Endothelial cell of umbilical vein (primary cell): ENCODE results near the gene CHD9. TPM values are rescaled to one million over a fixed set of nuclear protein-coding genes. Genes with fewer than 3 reads are reported as not detected.

Source experiments
- BruUV-seq: library from RNA; stranded (reverse); fragments of 400-500 nt; replicated peaks from 2 replicates; lab custom pipeline; 2021; lab: Mats Ljungman, UMichigan
- CTCF ChIA-PET: fragments of 300-600, 350-600 bp; sonication (Branson Sonifier 250); formaldehyde crosslinking; loops from one replicate; lab custom pipeline; 2021; ENCODE audit warnings: antibody characterized with exemption, inconsistent platforms; lab: Charles Lee
- POLR2A ChIA-PET: fragments of 300-600, 350-600 bp; sonication (Branson Sonifier 250); formaldehyde crosslinking; loops from one replicate; lab custom pipeline; 2021; ENCODE audit warnings: antibody characterized with exemption, inconsistent platforms; lab: Charles Lee
- DNase-seq: peaks from one replicate; pipeline ENCODE4 v3.0.0-alpha.2; 2011; ENCODE audit warnings: low read depth, low spot score
- FAIRE-seq: peaks from 2 replicates; lab custom pipeline; 2011; peaks lifted over from hg19 to GRCh38; lab: Jason Lieb, UNC
- H2AFZ ChIP-seq: 2 replicates; pipeline ENCODE4 v1.6.0; 2012; ENCODE audit warnings: low read depth, low read length, control low read depth, inconsistent platforms
- H3K27ac ChIP-seq: 2 replicates; pipeline ENCODE4 v1.5.1; 2011; ENCODE audit warnings: low read depth, mild to moderate bottlenecking, control low read depth, low read length, moderate library complexity; ENCODE audit not compliant: insufficient read depth
- H3K27me3 ChIP-seq, 2 experiments: 2 replicates each; pipeline versions ENCODE4 v1.6.0 to v1.6.1; 2011; ENCODE audit warnings: low read length in 2 of 2, mixed read lengths in 1 of 2; ENCODE audit not compliant: control insufficient read depth in 2 of 2, insufficient read depth in 2 of 2
- H3K36me3 ChIP-seq, 2 experiments: 2 replicates in 1 of 2; 3 replicates in 1 of 2; pipeline ENCODE4 v1.5.1; 2011; ENCODE audit warnings: low read length in 2 of 2, mild to moderate bottlenecking in 1 of 2, moderate library complexity in 1 of 2; ENCODE audit not compliant: control insufficient read depth in 2 of 2, insufficient read depth in 2 of 2; ENCODE audit errors: extremely low read depth in 1 of 2
- H3K4me1 ChIP-seq: 3 replicates; pipeline ENCODE4 v1.5.1; 2011; ENCODE audit warnings: mild to moderate bottlenecking, low read length; ENCODE audit not compliant: control insufficient read depth, insufficient read depth; ENCODE audit errors: extremely low read depth
- H3K4me2 ChIP-seq: 2 replicates; pipeline ENCODE4 v1.6.1; 2011; ENCODE audit warnings: low read length, control low read depth, mixed read lengths; ENCODE audit not compliant: insufficient read depth
- H3K4me3 ChIP-seq, 3 experiments: fragments of 200-600 bp in 1 of 3; sonication (generic), shearing (Covaris generic) in 1 of 3; replicated peaks in 1 of 3; 2 replicates each; pipeline ENCODE4 v1.5.1; 2011 to 2016; ENCODE audit warnings: control low read depth in 3 of 3, low read length in 3 of 3, mild to moderate bottlenecking in 2 of 3, inconsistent platforms in 1 of 3, low read depth in 1 of 3, moderate library complexity in 1 of 3; ENCODE audit not compliant: insufficient read depth in 1 of 3
- H3K79me2 ChIP-seq: 2 replicates; pipeline ENCODE4 v1.6.0; 2012; ENCODE audit warnings: low read length, inconsistent platforms; ENCODE audit not compliant: control insufficient read depth, insufficient read depth
- H3K9ac ChIP-seq: replicated peaks from 2 replicates; pipeline ENCODE3; 2011; ENCODE audit warnings: low read length, control low read depth; ENCODE audit not compliant: insufficient read depth; ENCODE audit errors: extremely low read depth
- H3K9me1 ChIP-seq: replicated peaks from 3 replicates; pipeline ENCODE4 v1.6.0; 2011; ENCODE audit warnings: mild to moderate bottlenecking, low read length; ENCODE audit not compliant: control insufficient read depth, insufficient read depth; ENCODE audit errors: extremely low read depth
- H3K9me3 ChIP-seq: replicated peaks from 2 replicates; pipeline ENCODE4 v1.5.1; 2012; ENCODE audit warnings: low read length, inconsistent platforms; ENCODE audit not compliant: control insufficient read depth, insufficient read depth
- H4K20me1 ChIP-seq: replicated peaks from 2 replicates; pipeline ENCODE3; 2011; ENCODE audit warnings: mild to moderate bottlenecking, low read length; ENCODE audit not compliant: control insufficient read depth, insufficient read depth; ENCODE audit errors: extremely low read depth
- EZH2 ChIP-seq: IDR thresholded peaks from 2 replicates; pipeline ENCODE4 v1.6.1; 2012; ENCODE audit warnings: borderline replicate concordance, low read depth, mild to moderate bottlenecking, moderate library complexity, low read length, inconsistent platforms; ENCODE audit not compliant: severe bottlenecking
- FOS ChIP-seq: IDR thresholded peaks from 2 replicates; pipeline ENCODE4 v1.6.1; 2011; ENCODE audit warnings: mild to moderate bottlenecking, low read length, moderate library complexity, borderline replicate concordance; ENCODE audit not compliant: insufficient read depth
- GATA2 ChIP-seq: IDR thresholded peaks from 2 replicates; pipeline ENCODE4 v1.7.0; 2011; ENCODE audit warnings: low read depth, mild to moderate bottlenecking, moderate library complexity, mixed read lengths, low read length; ENCODE audit not compliant: insufficient read length, insufficient read depth
- JUN ChIP-seq: IDR thresholded peaks from 2 replicates; pipeline ENCODE4 v1.6.1; 2011; ENCODE audit warnings: borderline replicate concordance, low read depth; ENCODE audit not compliant: insufficient read length, insufficient read depth
- MAX ChIP-seq: IDR thresholded peaks from 2 replicates; pipeline ENCODE4 v1.6.1; 2011; ENCODE audit not compliant: insufficient read depth, insufficient read length
- MYC ChIP-seq: IDR thresholded peaks from one replicate; pipeline ENCODE4 v1.6.1; 2011; ENCODE audit warnings: mild to moderate bottlenecking, low read depth, low read length
- POLR2A ChIP-seq: IDR thresholded peaks from 2 replicates; pipeline ENCODE4 v1.6.1; 2012; ENCODE audit warnings: low read depth, mild to moderate bottlenecking, control low read depth, low read length
- POLR2AphosphoS5 ChIP-seq: IDR thresholded peaks from 2 replicates; pipeline ENCODE4 v1.6.1; 2012; ENCODE audit warnings: low read depth, mild to moderate bottlenecking, control low read depth, low read length, moderate library complexity; ENCODE audit not compliant: insufficient read depth
- dilution Hi-C: fragments of 300-500 bp; cut with MboI; formaldehyde crosslinking; loops from one replicate; pipeline ENCODE4 v1.15.0; 2019; ENCODE audit warnings: low sequenced_read_pairs; ENCODE audit not compliant: extremely low pct_ligation_motif_present
- intact Hi-C: fragments of 100-400 bp; cut with micrococcal nuclease; formaldehyde crosslinking; loops from one replicate; pipeline ENCODE4 v1.10.0; 2022
- polyA plus RNA-seq, 4 experiments: library from polyadenylated mRNA; depleted of rRNA in 3 of 4; stranded (reverse) in 3 of 4; unstranded in 1 of 4; fragments of >200 nt; gene quantifications; 2 replicates each; pipeline versions ENCODE4 v1.2.1 to v1.2.3, GENCODE V29; 2011 to 2012; ENCODE audit warnings: missing spikeins in 1 of 4
- total RNA-seq: library from RNA; stranded (reverse); gene quantifications from 2 replicates; pipeline ENCODE4 v1.2.3, GENCODE V29; 2021
- TF ChIP-seq, protein P1 (sequence below), 2 donors: IDR thresholded peaks; 1 replicate in 1 of 2; 2 replicates in 1 of 2; pipeline ENCODE4 v1.5.1; 2011; ENCODE audit warnings: low read length in 2 of 2, mild to moderate bottlenecking in 2 of 2, moderate library complexity in 2 of 2, control low read depth in 1 of 2, inconsistent platforms in 1 of 2, low read depth in 1 of 2; ENCODE audit not compliant: insufficient read depth in 1 of 2; ENCODE audit errors: extremely low read depth in 1 of 2

CHD9 gene
- total and polyA plus RNA-seq, 2 donors (not counting 3 experiments of a cell fraction or from before 2014, with no cell fraction given), result 9.9 to 59.2 TPM

- TF ChIP-seq, protein P1, sequence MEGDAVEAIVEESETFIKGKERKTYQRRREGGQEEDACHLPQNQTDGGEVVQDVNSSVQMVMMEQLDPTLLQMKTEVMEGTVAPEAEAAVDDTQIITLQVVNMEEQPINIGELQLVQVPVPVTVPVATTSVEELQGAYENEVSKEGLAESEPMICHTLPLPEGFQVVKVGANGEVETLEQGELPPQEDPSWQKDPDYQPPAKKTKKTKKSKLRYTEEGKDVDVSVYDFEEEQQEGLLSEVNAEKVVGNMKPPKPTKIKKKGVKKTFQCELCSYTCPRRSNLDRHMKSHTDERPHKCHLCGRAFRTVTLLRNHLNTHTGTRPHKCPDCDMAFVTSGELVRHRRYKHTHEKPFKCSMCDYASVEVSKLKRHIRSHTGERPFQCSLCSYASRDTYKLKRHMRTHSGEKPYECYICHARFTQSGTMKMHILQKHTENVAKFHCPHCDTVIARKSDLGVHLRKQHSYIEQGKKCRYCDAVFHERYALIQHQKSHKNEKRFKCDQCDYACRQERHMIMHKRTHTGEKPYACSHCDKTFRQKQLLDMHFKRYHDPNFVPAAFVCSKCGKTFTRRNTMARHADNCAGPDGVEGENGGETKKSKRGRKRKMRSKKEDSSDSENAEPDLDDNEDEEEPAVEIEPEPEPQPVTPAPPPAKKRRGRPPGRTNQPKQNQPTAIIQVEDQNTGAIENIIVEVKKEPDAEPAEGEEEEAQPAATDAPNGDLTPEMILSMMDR (IDR thresholded peaks at IDR 0.05; ENCODE audit: extremely low read depth in 1 of 2, insufficient read depth in 1 of 2, low read depth in 1 of 2, low read length in 2 of 2), result no peak
- no peak for TF ChIP-seq EZH2
- no peak for TF ChIP-seq POLR2A
- no peak for TF ChIP-seq MYC
- TF ChIP-seq FOS, result no peak
- no peak for TF ChIP-seq POLR2AphosphoS5
- TF ChIP-seq GATA2, result no peak
- no peak for TF ChIP-seq MAX
- no peak for TF ChIP-seq JUN
- peaks cover 5% of the 10 kb centered on the region for H3K4me1 ChIP-seq
- ChIA-PET POLR2A (no interaction called here), CTCF (interaction anchor here (0.7 kb wide), 1 partner anchor 11 kb away, joined by 3 read pairs; no protein-coding TSS in a partner anchor)
- dilution Hi-C loops (no loop called here), intact Hi-C loops (no loop called here)
- H3K36me3 ChIP-seq, result no peaks in the 10 kb centered on the region
- no peak overlapping the region for H2AFZ ChIP-seq
- no peak overlapping the region for H3K27ac ChIP-seq
- H3K79me2 ChIP-seq, result peaks cover 28% of the 10 kb centered on the region
- no peaks in the 10 kb centered on the region for H3K9me3 ChIP-seq
- no peak overlapping the region for H3K4me2 ChIP-seq
- H4K20me1 ChIP-seq, result no peaks in the 10 kb centered on the region
- no TSS peak for BruUV-seq
- H3K27me3 ChIP-seq, result no peaks in the 10 kb centered on the region
- no peak overlapping the region for H3K9ac ChIP-seq
- DNase-seq, result no peak
- no peak overlapping the region for H3K4me3 ChIP-seq
- FAIRE-seq, result no peak
- H3K9me1 ChIP-seq, result peaks cover 7% of the 10 kb centered on the region
Observed at GRCh38 chr16:53168744-53169143, 114.0 kb downstream of the CHD9 start.
